ENCODE data around the gene MMADHC. TPM values are rescaled to one million over a fixed set of nuclear protein-coding genes. Genes with fewer than 3 reads are reported as not detected.

MMADHC gene
- total RNA-seq, 1 donor from 2014 or later, result 74.3 TPM

- Mint-ChIP-seq H3K27me3 (ENCODE audit: unreplicated experiment) (no peaks in the 10 kb centered on the region), H3K4me1 (ENCODE audit: low read depth, unreplicated experiment) (no peaks in the 10 kb centered on the region), H3K36me3 (ENCODE audit: unreplicated experiment) (no peaks in the 10 kb centered on the region), H3K4me3 (ENCODE audit: unreplicated experiment) (no peak overlapping the region), H3K27ac (ENCODE audit: unreplicated experiment) (no peak overlapping the region), H3K9me3 (ENCODE audit: unreplicated experiment) (peaks cover 1% of the 10 kb centered on the region)
- no peak for TF ChIP-seq CTCF (IDR thresholded peaks at IDR 0.05; ENCODE audit: partially characterized antibody, unreplicated experiment)
- no peak for DNase-seq
Measured at GRCh38 chr2:149527998-149528755, 59.4 kb downstream of the MMADHC start.

- H3K27ac Mint-ChIP-seq (ENCODE audit: unreplicated experiment), result no peak overlapping the region
- no peaks in the 10 kb centered on the region for H3K4me1 Mint-ChIP-seq (ENCODE audit: low read depth, unreplicated experiment)
- no peaks in the 10 kb centered on the region for H3K36me3 Mint-ChIP-seq (ENCODE audit: unreplicated experiment)
- DNase-seq, result no peak
- H3K4me3 Mint-ChIP-seq (ENCODE audit: unreplicated experiment), result no peak overlapping the region
- H3K27me3 Mint-ChIP-seq (ENCODE audit: unreplicated experiment), result no peaks in the 10 kb centered on the region
- TF ChIP-seq CTCF (IDR thresholded peaks at IDR 0.05; ENCODE audit: partially characterized antibody, unreplicated experiment), result no peak
- peaks cover 1% of the 10 kb centered on the region for H3K9me3 Mint-ChIP-seq (ENCODE audit: unreplicated experiment)
Measured at GRCh38 chr2:149526689-149527088, 60.9 kb downstream of the MMADHC start.

GRCh38 chr2:149525323-149525722, 62.3 kb downstream of the MMADHC start:
- H3K9me3 Mint-ChIP-seq (ENCODE audit: unreplicated experiment), result no peaks in the 10 kb centered on the region
- no peak overlapping the region for H3K4me3 Mint-ChIP-seq (ENCODE audit: unreplicated experiment)
- H3K27me3 Mint-ChIP-seq (ENCODE audit: unreplicated experiment), result no peaks in the 10 kb centered on the region
- H3K27ac Mint-ChIP-seq (ENCODE audit: unreplicated experiment), result no peak overlapping the region
- no peaks in the 10 kb centered on the region for H3K4me1 Mint-ChIP-seq (ENCODE audit: low read depth, unreplicated experiment)
- H3K36me3 Mint-ChIP-seq (ENCODE audit: unreplicated experiment), result no peaks in the 10 kb centered on the region
- DNase-seq, result no peak
- no peak for TF ChIP-seq CTCF (IDR thresholded peaks at IDR 0.05; ENCODE audit: partially characterized antibody, unreplicated experiment)

Measured in glutamatergic neuron (in vitro differentiated cells).